Activated CD4-positive, CD25-positive, alpha-beta regulatory T cell (primary cell): ENCODE measurements around the gene SLFNL1.

Source experiments
- DNase-seq, 4 experiments: peaks; one replicate each; lab custom pipeline; 2025; lab: John Stamatoyannopoulos, UW

The SLFNL1 gene

GRCh38 chr1:41020109-41020576, 1.4 kb downstream of the SLFNL1 start:
- no peak for DNase-seq

GRCh38 chr1:41019353-41019745, 2.2 kb downstream of the SLFNL1 start:
- no peak for DNase-seq

- DNase-seq: no peak
These were observed 3.5 kb downstream of the SLFNL1 start for GRCh38 chr1:41018018-41018410.

GRCh38 chr1:41017141-41018017, 4.1 kb downstream of the SLFNL1 start:
- DNase-seq: no peak

- DNase-seq: no peak
These were observed 5.5 kb downstream of the SLFNL1 start for GRCh38 chr1:41015897-41016470.

GRCh38 chr1:41015281-41015896, 6.1 kb downstream of the SLFNL1 start:
- no peak for DNase-seq

- no peak for DNase-seq
These were observed 6.7 kb downstream of the SLFNL1 start for GRCh38 chr1:41014871-41015270.

GRCh38 chr1:41013796-41014195, 7.7 kb downstream of the SLFNL1 start:
- no peak for DNase-seq

- DNase-seq: no peak
These were observed 8.5 kb downstream of the SLFNL1 start for GRCh38 chr1:41013024-41013423.

- DNase-seq: no peak
These were observed 11.2 kb downstream of the SLFNL1 start for GRCh38 chr1:41010345-41010744.

GRCh38 chr1:41009466-41009865, 12.1 kb downstream of the SLFNL1 start:
- no peak for DNase-seq

GRCh38 chr1:41006942-41007865, 14.3 kb downstream of the SLFNL1 start:
- no peak for DNase-seq

GRCh38 chr1:41005876-41006275, 15.6 kb downstream of the SLFNL1 start:
- no peak for DNase-seq

GRCh38 chr1:41003640-41004220, 17.8 kb downstream of the SLFNL1 start:
- peak; percentile 46 to 81 (median 74) for DNase-seq

GRCh38 chr1:41003127-41003639, 18.3 kb downstream of the SLFNL1 start:
- no peak for DNase-seq

- no peak for DNase-seq
These were observed 22.9 kb downstream of the SLFNL1 start for GRCh38 chr1:40998668-40999067.

GRCh38 chr1:40997096-40997495, 24.4 kb downstream of the SLFNL1 start:
- DNase-seq: no peak

GRCh38 chr1:40989066-40989465, 32.5 kb downstream of the SLFNL1 start:
- DNase-seq: no peak

GRCh38 chr1:40988280-40988679, 33.2 kb downstream of the SLFNL1 start:
- DNase-seq: no peak

GRCh38 chr1:40987439-40988276, 33.9 kb downstream of the SLFNL1 start:
- DNase-seq: no peak
